Body of pancreas (tissue), 4 donors: ENCODE measurements around the gene VCAN. TPM values are rescaled to one million over a fixed set of nuclear protein-coding genes. Genes with fewer than 3 reads are reported as not detected.

ENCODE experiments used
- ATAC-seq: fragments of 150-250 bp; one replicate; pipeline ENCODE4 v1.9.1; 2016
- DNase-seq, 4 donors: peaks; one replicate each; pipeline ENCODE4 v3.0.0-alpha.2; 2019
- H3K27ac ChIP-seq, 4 donors: fragments of 200-600 bp; sonication (generic); 1 replicate in 3 of 4; 2 replicates in 1 of 4; pipeline versions ENCODE4 v1.5.1 to v1.6.1; 2016 to 2019; ENCODE audit warnings: mild to moderate bottlenecking in 1 of 4, mixed read lengths in 1 of 4, moderate library complexity in 1 of 4
- H3K27me3 ChIP-seq, 2 donors: fragments of 200-600 bp; sonication (generic); one replicate each; pipeline ENCODE4 v1.6.0; 2016; ENCODE audit warnings: mild to moderate bottlenecking in 1 of 2
- H3K36me3 ChIP-seq, 2 donors: fragments of 200-600 bp; sonication (generic); replicated peaks in 1 of 2; 2 replicates each; pipeline ENCODE4 v1.5.1; 2016; ENCODE audit warnings: low read depth in 2 of 2; ENCODE audit not compliant: insufficient read depth in 1 of 2
- H3K4me1 ChIP-seq: fragments of 200-600 bp; sonication (generic); one replicate; pipeline ENCODE4 v1.6.0; 2016
- H3K4me3 ChIP-seq, 2 donors: fragments of 200-600 bp; sonication (generic); 1 replicate in 1 of 2; 2 replicates in 1 of 2; pipeline ENCODE4 v1.5.1; 2016 to 2019
- H3K9me3 ChIP-seq, 3 donors: fragments of 200-600 bp; sonication (generic); 1 replicate in 2 of 3; 2 replicates in 1 of 3; pipeline ENCODE4 v1.5.1; 2016
- CTCF ChIP-seq, 7 experiments: fragments of 450-650 bp in 4 of 7; fragments of 200-600 bp in 3 of 7; sonication (generic) in 3 of 7; IDR thresholded peaks; one replicate each; pipeline ENCODE4 v1.5.1; 2016 to 2019; ENCODE audit warnings: antibody characterized with exemption in 7 of 7
- POLR2A ChIP-seq, 3 donors: fragments of 450-650 bp; IDR thresholded peaks; one replicate each; pipeline ENCODE4 v1.6.1; 2016; ENCODE audit warnings: antibody characterized with exemption in 3 of 3, mild to moderate bottlenecking in 2 of 3
- WGBS, 2 donors: methylation state at CpG; one replicate each; pipeline ENCODE4 v1.1.5; 2017; 5-methylcytosine and 5-hydroxymethylcytosine counted together
- intact Hi-C: fragments of 100-400 bp; cut with DNase I; formaldehyde crosslinking; loops from one replicate; pipeline ENCODE4 v1.15.1; 2023
- total RNA-seq, 2 donors: library from RNA; depleted of rRNA; stranded (reverse); fragments of >200 nt; gene quantifications; one replicate each; pipeline ENCODE4 v1.1.0, GENCODE V29; 2016

VCAN gene
- total RNA-seq, 2 donors from 2014 or later, result 19.4 to 33.7 TPM

DNA sequence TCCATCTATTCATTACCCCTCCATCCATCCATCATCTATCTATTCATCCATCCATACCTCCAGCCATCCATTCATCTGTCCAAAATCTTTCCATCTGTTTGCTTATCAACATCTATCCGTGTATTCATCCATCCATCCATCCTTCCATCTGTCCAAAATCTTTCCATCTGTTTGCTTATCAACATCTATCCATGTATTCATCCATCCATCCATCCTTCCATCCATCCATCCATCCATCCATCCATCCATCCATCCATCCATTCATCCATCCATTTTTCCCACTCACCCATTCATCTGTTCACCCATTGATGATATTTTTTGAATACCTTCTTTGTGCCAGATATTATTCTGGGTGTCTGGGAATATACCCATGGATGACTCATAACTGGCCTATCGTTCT lies 12.8 kb downstream of the VCAN start:
- Histone ChIP-seq H3K9me3 (no peaks in the 10 kb centered on the region), H3K36me3 (no peaks in the 10 kb centered on the region), H3K27ac (no peak overlapping the region), H3K4me1 (no peaks in the 10 kb centered on the region), H3K4me3 (no peak overlapping the region), H3K27me3 (no peaks in the 10 kb centered on the region)
- DNase-seq (no peak), ATAC-seq (no peak)
- intact Hi-C loops, result no loop called here
- WGBS, 2 donors, result 55 to 57% methylated on average over 2 of the region's 2 CpGs
- TF ChIP-seq CTCF (IDR thresholded peaks at IDR 0.05) (no peak), POLR2A (IDR thresholded peaks at IDR 0.05) (no peak)

- Histone ChIP-seq H3K4me1 (no peaks in the 10 kb centered on the region), H3K27me3 (no peaks in the 10 kb centered on the region), H3K36me3 (no peaks in the 10 kb centered on the region), H3K27ac (no peak overlapping the region), H3K4me3 (no peak overlapping the region), H3K9me3 (no peaks in the 10 kb centered on the region)
- DNase-seq (no peak), ATAC-seq (no peak)
- 85 to 86% methylated on average over 4 of the region's 4 CpGs for WGBS, 2 donors
- no peak for TF ChIP-seq CTCF (IDR thresholded peaks at IDR 0.05)
- TF ChIP-seq POLR2A (IDR thresholded peaks at IDR 0.05), result no peak
- intact Hi-C loops, result no loop called here
These were observed 14.3 kb downstream of the VCAN start for GRCh38 chr5:83485842-83486241.

DNA sequence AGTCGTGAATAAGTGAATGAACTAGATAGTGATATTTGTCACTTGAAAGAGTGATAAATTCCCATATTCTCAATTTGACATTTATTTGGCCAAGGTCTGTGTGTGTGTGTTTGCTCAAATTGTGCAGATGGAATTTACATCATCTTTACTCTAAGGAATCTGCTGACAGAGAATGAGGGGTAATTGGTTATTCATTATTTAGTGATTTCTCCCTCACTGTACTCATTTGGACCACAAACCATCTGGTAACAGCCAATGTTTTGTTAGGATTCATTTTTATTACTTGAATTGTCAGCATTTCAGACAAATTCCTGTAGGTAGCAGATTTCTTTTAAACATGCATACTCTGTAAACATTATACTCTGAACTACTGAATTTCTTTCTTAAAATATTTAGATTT lies 15.6 kb downstream of the VCAN start:
- DNase-seq (no peak), ATAC-seq (no peak)
- no peak overlapping the region for H3K4me3 ChIP-seq
- no peaks in the 10 kb centered on the region for H3K4me1 ChIP-seq
- TF ChIP-seq CTCF (IDR thresholded peaks at IDR 0.05) (no peak), POLR2A (IDR thresholded peaks at IDR 0.05) (no peak)
- no peaks in the 10 kb centered on the region for H3K36me3 ChIP-seq
- no peaks in the 10 kb centered on the region for H3K9me3 ChIP-seq
- no peaks in the 10 kb centered on the region for H3K27me3 ChIP-seq
- no peak overlapping the region for H3K27ac ChIP-seq
- intact Hi-C loops, result no loop called here
- 47 to 54% methylated on average over 1 of the region's 1 CpG for WGBS, 2 donors

DNA sequence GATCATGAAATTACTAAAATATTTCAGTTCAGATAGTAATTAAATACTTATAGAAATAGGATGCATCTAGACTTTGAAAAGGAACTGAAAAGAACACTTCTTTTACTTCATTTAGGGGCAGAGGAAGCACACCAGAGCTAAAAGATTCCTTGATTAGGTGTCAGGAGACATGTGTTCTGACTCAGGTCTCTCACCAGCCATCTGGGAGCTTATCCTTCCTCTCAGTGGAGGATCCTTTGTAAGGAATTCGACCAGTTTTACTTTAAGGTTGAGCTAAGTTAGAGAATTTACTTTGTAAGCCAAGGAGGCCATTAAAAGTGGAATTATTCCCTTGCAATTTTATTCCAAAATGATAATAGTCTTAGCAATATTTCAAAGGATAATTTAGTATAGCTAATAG lies 16.7 kb downstream of the VCAN start:
- H3K4me1 ChIP-seq, result no peaks in the 10 kb centered on the region
- DNase-seq (no peak), ATAC-seq (no peak)
- no peaks in the 10 kb centered on the region for H3K27me3 ChIP-seq
- no peaks in the 10 kb centered on the region for H3K9me3 ChIP-seq
- intact Hi-C loops, result no loop called here
- H3K27ac ChIP-seq, result no peak overlapping the region
- 23 to 29% methylated on average over 1 of the region's 1 CpG for WGBS, 2 donors
- no peaks in the 10 kb centered on the region for H3K36me3 ChIP-seq
- TF ChIP-seq CTCF (IDR thresholded peaks at IDR 0.05) (no peak), POLR2A (IDR thresholded peaks at IDR 0.05) (no peak)
- H3K4me3 ChIP-seq, result no peak overlapping the region

- Histone ChIP-seq H3K27me3 (no peaks in the 10 kb centered on the region), H3K27ac (no peak overlapping the region), H3K4me1 (no peaks in the 10 kb centered on the region), H3K4me3 (no peak overlapping the region), H3K9me3 (no peaks in the 10 kb centered on the region), H3K36me3 (no peaks in the 10 kb centered on the region)
- intact Hi-C loops, result no loop called here
- DNase-seq (no peak), ATAC-seq (no peak)
- TF ChIP-seq CTCF (IDR thresholded peaks at IDR 0.05) (no peak), POLR2A (IDR thresholded peaks at IDR 0.05) (no peak)
These were observed 17.3 kb downstream of the VCAN start for GRCh38 chr5:83488821-83489220.
